Natural killer cell (primary cell): ENCODE measurements around the gene C17orf50. TPM values are rescaled to one million over a fixed set of nuclear protein-coding genes. Genes with fewer than 3 reads are reported as not detected.
A peak's percentile ranks its signal among the peaks of the same experiment; 100 is the strongest.

Experiments
- ATAC-seq, 3 donors: fragments of 150-1000 bp in 2 of 3; fragments of 200-7000 bp in 1 of 3; cut with Tn5 transposase; 1 replicate in 1 of 3; 2 replicates in 2 of 3; pipeline ENCODE4 v1.10.0; 2021; ENCODE audit warnings: mild to moderate bottlenecking in 2 of 3, moderate library complexity in 2 of 3
- DNase-seq, 2 donors: peaks; one replicate each; pipeline versions ENCODE4 v3.0.0 to v3.0.0-alpha.2; 2013 to 2021; ENCODE audit warnings: mixed read lengths in 1 of 2
- H3K27ac ChIP-seq: one replicate; pipeline ENCODE4 v1.5.1; 2013; ENCODE audit warnings: mild to moderate bottlenecking, low read length
- H3K27me3 ChIP-seq: one replicate; pipeline ENCODE4 v1.6.1; 2013; ENCODE audit warnings: low read length; ENCODE audit not compliant: control insufficient read depth, insufficient read depth
- H3K36me3 ChIP-seq: one replicate; pipeline ENCODE4 v1.6.1; 2013; ENCODE audit warnings: low read length; ENCODE audit not compliant: control insufficient read depth, insufficient read depth
- H3K4me1 ChIP-seq: one replicate; pipeline ENCODE4 v1.6.1; 2013; ENCODE audit warnings: low read length; ENCODE audit not compliant: control insufficient read depth, insufficient read depth
- H3K4me3 ChIP-seq: one replicate; pipeline ENCODE4 v1.5.1; 2013; ENCODE audit warnings: low read length
- H3K9me3 ChIP-seq: one replicate; pipeline ENCODE4 v1.6.1; 2013; ENCODE audit warnings: low read length; ENCODE audit not compliant: control insufficient read depth, insufficient read depth
- H3K27ac Mint-ChIP-seq, 2 donors: one replicate each; pipeline ENCODE4 v1.8.0; 2022; ENCODE audit warnings: mild to moderate bottlenecking in 2 of 2, mixed read lengths in 2 of 2, moderate library complexity in 1 of 2
- H3K27me3 Mint-ChIP-seq, 2 donors: one replicate each; pipeline ENCODE4 v1.8.0; 2022; ENCODE audit warnings: low read depth in 2 of 2, mixed read lengths in 2 of 2
- H3K36me3 Mint-ChIP-seq: one replicate; pipeline ENCODE4 v1.8.0; 2022; ENCODE audit warnings: mixed read lengths
- H3K4me1 Mint-ChIP-seq, 2 donors: one replicate each; pipeline ENCODE4 v1.8.0; 2022; ENCODE audit warnings: mixed read lengths in 2 of 2
- H3K4me3 Mint-ChIP-seq: one replicate; pipeline ENCODE4 v1.8.0; 2022; ENCODE audit warnings: mild to moderate bottlenecking, moderate library complexity, mixed read lengths
- H3K9me3 Mint-ChIP-seq, 2 donors: one replicate each; pipeline ENCODE4 v1.8.0; 2022; ENCODE audit warnings: mixed read lengths in 2 of 2
- CTCF ChIP-seq: fragments of 200-600 bp; IDR thresholded peaks from one replicate; pipeline ENCODE4 v1.8.0; 2022; ENCODE audit warnings: antibody characterized with exemption
- WGBS: methylation state at CpG from one replicate; pipeline ENCODE4 v1.1.7; 2013; ENCODE audit warnings: missing lambda C conversion rate; ENCODE audit not compliant: insufficient coverage; 5-methylcytosine and 5-hydroxymethylcytosine counted together
- intact Hi-C: fragments of 100-400 bp; cut with micrococcal nuclease; formaldehyde crosslinking; loops from one replicate; pipeline ENCODE4 v1.14.2; 2022
- total RNA-seq, 4 donors: library from RNA; stranded (reverse); fragments of 120-200 nt in 1 of 4; gene quantifications; one replicate each; pipeline versions ENCODE4 v1.2.3 to v1.2.4, GENCODE V29; 2013 to 2022

Gene C17orf50
- total RNA-seq, 3 donors from 2014 or later (not counting 1 experiment from before 2014, with no cell fraction given), result not detected

DNA sequence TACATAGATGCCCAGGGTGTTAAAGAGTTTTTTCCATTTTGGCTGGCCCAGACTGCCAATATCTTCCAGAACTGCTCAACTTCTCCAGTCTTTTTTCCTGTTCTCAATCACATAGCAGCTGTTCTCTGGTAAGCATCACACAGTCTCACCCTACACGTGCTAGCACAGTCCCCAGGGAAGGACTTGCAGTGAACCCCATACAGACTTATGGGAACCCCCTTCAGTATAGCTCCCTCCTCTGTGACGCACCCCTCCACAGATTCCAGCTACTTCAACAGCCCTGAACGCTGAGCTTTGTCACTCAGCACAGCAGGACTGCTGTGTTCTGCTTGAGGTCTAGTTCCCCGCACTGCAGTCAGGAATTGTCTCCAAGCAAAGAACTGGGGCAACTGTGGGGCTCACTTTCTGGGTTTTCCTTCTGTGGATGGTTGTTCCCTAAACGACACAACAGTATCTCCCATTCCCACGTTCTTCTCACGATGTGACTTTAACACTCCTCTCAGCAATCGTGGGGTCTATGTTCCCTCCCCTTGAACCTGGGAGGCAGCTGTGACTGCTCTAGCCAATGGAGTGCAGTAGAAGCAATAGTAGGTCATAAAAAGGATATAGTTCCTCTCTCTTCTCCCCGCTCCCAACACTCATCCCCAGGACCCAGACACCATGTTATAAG, 31.1 kb downstream of the C17orf50 start:
- DNase-seq (no peak), ATAC-seq (no peak)
- Histone ChIP-seq H3K9me3 (no peaks in the 10 kb centered on the region), H3K27me3 (peaks cover 21% of the 10 kb centered on the region), H3K4me1 (peaks cover 12% of the 10 kb centered on the region), H3K4me3 (no peak overlapping the region), H3K36me3 (no peaks in the 10 kb centered on the region), H3K27ac (no peak overlapping the region)
- Mint-ChIP-seq H3K27me3 (peaks cover 38 to 50% of the 10 kb centered on the region in 2 donors), H3K4me3 (no peak overlapping the region), H3K4me1 (peaks cover 0 to 15% of the 10 kb centered on the region in 2 donors), H3K36me3 (no peaks in the 10 kb centered on the region), H3K9me3 (no peaks in the 10 kb centered on the region), H3K27ac (no peak overlapping the region)
- WGBS, result 82% methylated on average over 9 of the region's 9 CpGs
- intact Hi-C loops, result no loop called here
- no peak for TF ChIP-seq CTCF

DNA sequence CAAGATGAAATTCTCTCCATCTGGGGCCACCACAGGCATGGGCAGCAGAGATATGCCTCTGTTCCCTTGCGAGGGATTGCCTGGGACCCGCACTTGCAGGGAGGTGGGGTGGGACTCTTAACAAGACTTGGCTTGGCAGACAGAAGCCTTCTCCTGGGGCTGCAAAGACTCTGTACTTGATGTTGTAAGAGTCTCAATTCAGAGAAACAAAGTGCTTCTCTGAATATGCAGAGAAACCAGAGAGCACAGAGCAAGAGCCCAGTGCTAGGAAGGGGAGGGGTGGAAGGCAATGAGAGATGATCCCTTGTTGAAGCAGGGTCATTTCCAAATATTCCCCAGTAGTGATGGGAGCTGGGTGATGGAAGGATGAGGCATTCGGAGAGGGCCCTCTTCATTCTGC, 32.6 kb downstream of the C17orf50 start:
- no peak for ATAC-seq
- peaks cover 46 to 58% of the 10 kb centered on the region in 2 donors for H3K27me3 Mint-ChIP-seq
- H3K9me3 Mint-ChIP-seq, result no peaks in the 10 kb centered on the region
- Histone ChIP-seq H3K36me3 (no peaks in the 10 kb centered on the region), H3K27ac (no peak overlapping the region), H3K9me3 (no peaks in the 10 kb centered on the region), H3K27me3 (peaks cover 24% of the 10 kb centered on the region), H3K4me3 (no peak overlapping the region), H3K4me1 (peaks cover 12% of the 10 kb centered on the region)
- H3K36me3 Mint-ChIP-seq, result no peaks in the 10 kb centered on the region
- peaks cover 0 to 15% of the 10 kb centered on the region in 2 donors for H3K4me1 Mint-ChIP-seq
- no peak for DNase-seq
- TF ChIP-seq CTCF, result no peak
- intact Hi-C loops, result no loop called here
- WGBS, result 91% methylated on average over 3 of the region's 3 CpGs
- no peak overlapping the region for H3K4me3 Mint-ChIP-seq
- H3K27ac Mint-ChIP-seq, result no peak overlapping the region

DNA sequence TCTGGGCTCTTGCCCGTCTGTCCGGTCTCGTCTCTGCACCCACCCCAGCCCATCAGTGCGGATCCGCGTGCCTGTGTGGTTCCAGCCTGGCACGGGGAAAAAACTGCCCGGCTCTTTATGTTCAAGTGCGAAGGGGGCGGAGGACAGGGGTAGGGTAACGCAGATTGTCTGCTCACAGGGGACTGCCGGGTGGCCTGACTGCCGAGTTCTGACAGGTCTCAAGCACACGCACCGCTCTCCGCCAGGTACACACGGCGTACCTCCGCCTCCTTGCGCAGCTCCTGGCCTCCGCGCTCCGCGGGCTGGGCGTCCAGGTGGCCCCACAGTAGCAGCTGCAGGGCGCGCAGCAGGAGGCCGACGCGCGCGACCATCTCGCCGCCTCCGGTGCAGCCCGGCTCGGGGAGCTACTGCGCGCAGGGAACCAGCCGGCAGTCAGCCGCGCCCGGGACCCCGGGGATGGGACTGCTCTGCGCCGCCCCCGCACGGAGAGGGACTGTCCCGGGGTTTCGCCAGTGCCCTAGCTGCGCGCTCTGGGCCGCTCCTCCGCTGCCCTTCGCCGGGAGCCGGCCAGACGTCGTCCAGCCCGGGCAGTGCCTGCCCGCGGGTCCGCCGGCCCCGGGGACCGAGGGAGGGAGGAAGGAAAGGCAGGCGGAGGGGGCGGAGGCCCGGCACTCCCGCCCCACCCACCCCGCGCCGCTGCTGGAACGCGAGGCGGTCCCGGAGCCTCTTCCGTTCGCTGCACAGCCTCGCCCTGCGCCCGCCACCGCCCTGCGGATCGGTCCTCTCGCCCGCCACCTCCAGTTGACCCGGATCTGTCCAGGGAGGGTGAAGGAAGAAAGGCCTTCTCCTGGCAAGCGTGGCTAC, 34.6 kb downstream of the C17orf50 start, which contains the start of gene MMP28:
Gene MMP28, minus strand, starts transcription at position 635 of the 864 bp plus-strand sequence. Its CDS starts 264 bp downstream, at position 371.
- Mint-ChIP-seq H3K36me3 (no peaks in the 10 kb centered on the region), H3K27me3 (peaks cover 51 to 62% of the 10 kb centered on the region in 2 donors), H3K9me3 (no peaks in the 10 kb centered on the region), H3K4me3 (peak within 1 kb of the TSS; percentile 74), H3K4me1 (peaks cover 0 to 15% of the 10 kb centered on the region in 2 donors), H3K27ac (no peak within 1 kb of the TSS)
- peaks cover 21% of the 10 kb centered on the region for H3K27me3 ChIP-seq
- intact Hi-C loops, result no loop called here
- TF ChIP-seq CTCF, result no peak
- ATAC-seq (peak; percentile 64 to 75 (median 70)), DNase-seq (peak in 1 of 2 donors; percentile 57)
- under 1% methylated on average over 89 of the region's 89 CpGs for WGBS
- H3K27ac ChIP-seq, result no peak within 1 kb of the TSS
- H3K9me3 ChIP-seq, result no peaks in the 10 kb centered on the region
- no peaks in the 10 kb centered on the region for H3K36me3 ChIP-seq
- H3K4me3 ChIP-seq, result no peak within 1 kb of the TSS
- peaks cover 12% of the 10 kb centered on the region for H3K4me1 ChIP-seq
